OCI-LY7 (cell line): ENCODE measurements around the gene POLRMT. TPM values are rescaled to one million over a fixed set of nuclear protein-coding genes. Genes with fewer than 3 reads are reported as not detected.
A peak's percentile ranks its signal among the peaks of the same experiment; 100 is the strongest.

Source experiments
- BruUV-seq: library from RNA; stranded (reverse); fragments of 400-500 nt; replicated peaks from 2 replicates; lab custom pipeline; 2021; lab: Mats Ljungman, UMichigan
- CTCF ChIA-PET: fragments of 300-600 bp; sonication (Branson Sonifier 250); formaldehyde crosslinking; loops from one replicate; lab custom pipeline; 2022; ENCODE audit warnings: antibody characterized with exemption; ENCODE audit not compliant: unreplicated experiment; lab: Charles Lee
- POLR2A ChIA-PET: fragments of 300-600 bp; sonication (Branson Sonifier 250); formaldehyde crosslinking; loops from one replicate; lab custom pipeline; 2022; ENCODE audit warnings: antibody characterized with exemption; lab: Charles Lee
- DNase-seq: peaks from one replicate; pipeline ENCODE4 v3.0.0-alpha.2; 2015; ENCODE audit warnings: low spot score
- H2AFZ ChIP-seq: fragments of 200-600 bp; sonication (generic), shearing (Covaris generic); 2 replicates; pipeline ENCODE4 v1.6.1; 2014; ENCODE audit warnings: mild to moderate bottlenecking, antibody characterized with exemption, low read length, moderate library complexity
- H3K27ac ChIP-seq: fragments of 200-600 bp; sonication (generic); 2 replicates; pipeline ENCODE4 v1.5.1; 2014; ENCODE audit warnings: mixed run types, low read depth, mild to moderate bottlenecking, moderate library complexity, low read length, inconsistent platforms; ENCODE audit not compliant: poor library complexity, severe bottlenecking
- H3K36me3 ChIP-seq: fragments of 200-600 bp; sonication (generic); 2 replicates; pipeline ENCODE4 v1.6.1; 2014; ENCODE audit warnings: mild to moderate bottlenecking, antibody characterized with exemption, low read length, moderate library complexity, mixed read lengths; ENCODE audit not compliant: insufficient read depth
- H3K4me1 ChIP-seq: fragments of 200-600 bp; sonication (generic); 2 replicates; pipeline ENCODE4 v1.5.1; 2014; ENCODE audit warnings: mild to moderate bottlenecking, low read length; ENCODE audit not compliant: insufficient read depth, poor library complexity, severe bottlenecking
- H3K4me2 ChIP-seq: fragments of 200-600 bp; sonication (generic); 2 replicates; pipeline ENCODE4 v1.6.1; 2014; ENCODE audit warnings: mild to moderate bottlenecking, low read length
- H3K4me3 ChIP-seq: fragments of 200-600 bp; sonication (generic); 2 replicates; pipeline ENCODE4 v1.5.1; 2014; ENCODE audit warnings: mild to moderate bottlenecking, low read depth, low read length; ENCODE audit not compliant: poor library complexity, severe bottlenecking
- H3K79me2 ChIP-seq: fragments of 200-600 bp; sonication (generic); 2 replicates; pipeline ENCODE4 v1.6.1; 2016; ENCODE audit warnings: low read depth, mild to moderate bottlenecking, low read length, moderate library complexity, mixed read lengths; ENCODE audit not compliant: insufficient read depth
- H3K9me2 ChIP-seq: fragments of 200-600 bp; sonication (generic); 2 replicates; pipeline ENCODE4 v1.6.1; 2016; ENCODE audit warnings: mild to moderate bottlenecking, low read length, mixed read lengths; ENCODE audit not compliant: insufficient read depth
- H3K9me3 ChIP-seq: fragments of 200-600 bp; sonication (generic); 2 replicates; pipeline ENCODE4 v1.6.1; 2014; ENCODE audit warnings: mild to moderate bottlenecking, mixed run types, low read length, mixed read lengths
- H4K20me1 ChIP-seq: fragments of 200-600 bp; sonication (generic); 2 replicates; pipeline ENCODE4 v1.6.1; 2014; ENCODE audit warnings: mild to moderate bottlenecking, antibody characterized with exemption, low read length, moderate library complexity, mixed read lengths; ENCODE audit not compliant: insufficient read depth
- EZH2phosphoT487 ChIP-seq: fragments of 200-600 bp; sonication (generic); IDR thresholded peaks from 2 replicates; pipeline ENCODE4 v1.6.1; 2018; ENCODE audit warnings: low read depth, borderline replicate concordance, mild to moderate bottlenecking, mixed run types, antibody characterized with exemption, low read length, moderate library complexity, mixed read lengths
- intact Hi-C: fragments of 100-400 bp; cut with micrococcal nuclease; formaldehyde crosslinking; loops from one replicate; pipeline ENCODE4 v1.10.0; 2022; ENCODE audit not compliant: unreplicated experiment
- total RNA-seq, 2 experiments: library from RNA; depleted of rRNA in 1 of 2; stranded (reverse); fragments of >200 nt in 1 of 2; shearing (Covaris generic) in 1 of 2; gene quantifications; 2 replicates each; pipeline ENCODE4 v1.2.3, GENCODE V29; 2014 to 2022
- TF ChIP-seq, protein P1 (sequence below): fragments of 200-600 bp; sonication (generic); conservative IDR thresholded peaks from 2 replicates; pipeline ENCODE4 v1.5.1; 2014; ENCODE audit warnings: mild to moderate bottlenecking, antibody characterized with exemption, low read length, moderate library complexity, mixed read lengths

The POLRMT gene
- total RNA-seq, 2 experiments from 2014 or later, result 65.5 to 74.6 TPM

DNA sequence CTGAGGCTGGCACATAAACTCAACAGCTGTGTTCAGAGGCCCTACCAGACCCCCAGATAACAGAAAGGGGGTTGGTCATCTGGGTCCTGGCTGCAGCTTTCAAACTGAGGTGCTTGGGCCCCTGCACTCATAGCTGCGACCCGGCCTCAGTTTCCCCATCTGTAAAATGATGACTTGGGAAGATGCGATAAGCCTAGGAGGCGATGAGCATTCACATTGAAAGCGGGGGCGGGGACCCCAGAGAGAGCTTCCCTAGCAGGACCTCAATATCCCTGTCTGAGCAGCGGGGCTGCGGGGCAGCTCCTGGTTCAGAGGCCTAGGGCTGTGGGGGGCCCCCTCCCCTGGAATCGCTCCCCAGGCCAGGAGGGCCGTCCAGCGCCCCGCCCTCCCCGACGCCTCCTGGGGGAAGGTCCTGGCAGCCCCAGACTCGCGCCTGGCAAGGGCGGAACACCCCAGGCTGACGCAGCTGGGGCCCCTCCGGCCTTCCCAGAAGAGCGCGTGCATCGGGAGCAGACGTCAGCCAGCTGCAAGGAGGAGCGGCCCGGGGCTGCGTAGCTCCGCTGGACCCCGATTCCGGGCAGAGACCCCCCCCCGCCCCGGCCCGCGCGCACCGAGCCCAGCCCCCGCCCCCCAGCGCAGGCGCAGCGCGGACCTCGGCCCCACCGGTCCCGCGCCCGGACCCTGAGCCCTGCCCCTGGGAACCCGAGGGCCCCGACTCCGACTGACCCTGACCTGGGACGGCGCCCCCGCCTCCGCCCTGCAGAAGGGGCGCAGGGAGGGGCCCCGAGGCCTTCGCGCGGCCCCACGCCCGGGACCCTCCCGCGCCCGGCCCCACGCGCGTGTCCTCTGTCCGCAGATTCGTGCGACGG lies 46.3 kb upstream of the POLRMT start:
- peak overlapping the region; percentile 98 for H3K4me3 ChIP-seq
- peak overlapping the region; percentile 85 for H3K4me2 ChIP-seq
- BruUV-seq, result no TSS peak
- peaks cover 10% of the 10 kb centered on the region for H3K4me1 ChIP-seq
- H3K27ac ChIP-seq, result peak overlapping the region; percentile 61
- H3K9me2 ChIP-seq, result no peaks in the 10 kb centered on the region
- no peaks in the 10 kb centered on the region; the same call in 1 of the 2 replicates for H4K20me1 ChIP-seq
- ChIA-PET POLR2A (interaction anchor here (0.6 to 0.8 kb wide), 3 partner anchors 9 to 635 kb away, joined by 3 read pairs; no protein-coding TSS in a partner anchor), CTCF (no interaction called here)
- no peaks in the 10 kb centered on the region for H3K79me2 ChIP-seq
- no peaks in the 10 kb centered on the region for H3K9me3 ChIP-seq
- no peak for TF ChIP-seq EZH2phosphoT487
- TF ChIP-seq, protein P1, sequence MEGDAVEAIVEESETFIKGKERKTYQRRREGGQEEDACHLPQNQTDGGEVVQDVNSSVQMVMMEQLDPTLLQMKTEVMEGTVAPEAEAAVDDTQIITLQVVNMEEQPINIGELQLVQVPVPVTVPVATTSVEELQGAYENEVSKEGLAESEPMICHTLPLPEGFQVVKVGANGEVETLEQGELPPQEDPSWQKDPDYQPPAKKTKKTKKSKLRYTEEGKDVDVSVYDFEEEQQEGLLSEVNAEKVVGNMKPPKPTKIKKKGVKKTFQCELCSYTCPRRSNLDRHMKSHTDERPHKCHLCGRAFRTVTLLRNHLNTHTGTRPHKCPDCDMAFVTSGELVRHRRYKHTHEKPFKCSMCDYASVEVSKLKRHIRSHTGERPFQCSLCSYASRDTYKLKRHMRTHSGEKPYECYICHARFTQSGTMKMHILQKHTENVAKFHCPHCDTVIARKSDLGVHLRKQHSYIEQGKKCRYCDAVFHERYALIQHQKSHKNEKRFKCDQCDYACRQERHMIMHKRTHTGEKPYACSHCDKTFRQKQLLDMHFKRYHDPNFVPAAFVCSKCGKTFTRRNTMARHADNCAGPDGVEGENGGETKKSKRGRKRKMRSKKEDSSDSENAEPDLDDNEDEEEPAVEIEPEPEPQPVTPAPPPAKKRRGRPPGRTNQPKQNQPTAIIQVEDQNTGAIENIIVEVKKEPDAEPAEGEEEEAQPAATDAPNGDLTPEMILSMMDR, result no peak
- peak; percentile 54 for DNase-seq
- intact Hi-C loops, result loop anchor here (2.0 to 5.0 kb wide), 2 partner anchors 19 to 53 kb away; no protein-coding TSS in a partner anchor
- H2AFZ ChIP-seq, result peak overlapping the region; percentile 81; the same call in 1 of the 2 replicates
- H3K36me3 ChIP-seq, result no peaks in the 10 kb centered on the region

DNA sequence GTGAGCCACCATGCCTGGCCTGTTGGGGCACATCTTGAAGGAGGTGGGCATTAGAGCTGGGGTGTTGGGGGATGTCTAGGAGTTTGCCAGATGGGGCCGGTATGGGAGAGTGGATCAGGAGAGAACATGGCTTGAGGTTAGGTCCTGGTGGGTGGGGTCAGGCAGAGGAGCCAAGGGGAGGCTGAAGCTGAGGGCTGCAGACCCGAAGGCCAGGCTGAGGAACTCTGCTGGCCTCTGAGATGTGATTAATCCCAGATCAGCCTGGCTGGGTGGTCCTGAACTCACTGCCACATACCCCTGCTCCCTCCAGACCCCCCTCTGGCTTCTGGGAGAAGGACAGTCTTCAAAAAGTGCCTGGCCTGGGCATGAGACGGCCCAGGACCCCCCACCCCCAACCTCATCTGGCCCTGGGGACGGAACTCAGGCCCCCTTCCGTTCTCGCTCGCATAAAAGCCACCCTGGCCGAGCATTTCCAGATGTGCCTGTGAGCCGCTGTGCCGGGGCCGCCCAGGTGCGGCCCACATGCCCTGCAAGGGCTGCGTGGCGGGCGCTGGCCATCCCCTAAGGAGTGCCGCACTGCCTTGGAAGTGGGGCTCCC lies 45.6 kb upstream of the POLRMT start:
- ChIA-PET CTCF (no interaction called here), POLR2A (interaction anchor here (0.8 kb wide), 1 partner anchor 8 kb away, joined by 3 read pairs; no protein-coding TSS in a partner anchor)
- DNase-seq, result no peak
- H3K9me2 ChIP-seq, result no peaks in the 10 kb centered on the region
- H3K79me2 ChIP-seq, result no peaks in the 10 kb centered on the region
- H2AFZ ChIP-seq, result no peak overlapping the region
- intact Hi-C loops, result no loop called here
- no peaks in the 10 kb centered on the region; the same call in 1 of the 2 replicates for H4K20me1 ChIP-seq
- peaks cover 10% of the 10 kb centered on the region for H3K4me1 ChIP-seq
- H3K27ac ChIP-seq, result no peak overlapping the region
- peak overlapping the region; percentile 98 for H3K4me3 ChIP-seq
- no peaks in the 10 kb centered on the region for H3K9me3 ChIP-seq
- no peak for TF ChIP-seq EZH2phosphoT487
- TF ChIP-seq, protein P1, result no peak
- no TSS peak for BruUV-seq
- peak overlapping the region; percentile 85 for H3K4me2 ChIP-seq
- no peaks in the 10 kb centered on the region for H3K36me3 ChIP-seq
